GM21619 (cell line): ENCODE measurements around the gene IRF2BP1.

Source experiments
- ATAC-seq: cut with Tn5 transposase; IDR thresholded peaks from one replicate; pipeline ENCODE4 v1.9.1; 2021; ENCODE audit not compliant: unreplicated experiment

The IRF2BP1 gene

GRCh38 chr19:45863335-45863839 is 22.6 kb downstream of the IRF2BP1 start:
- ATAC-seq, result no peak

GRCh38 chr19:45862564-45863334 is 23.2 kb downstream of the IRF2BP1 start, which contains the start of gene SYMPK:
Gene SYMPK, minus strand, starts transcription at chr19:45863147. Its CDS starts 8,652 bp downstream, at chr19:45854495.
- ATAC-seq, result peak; percentile 86

DNA sequence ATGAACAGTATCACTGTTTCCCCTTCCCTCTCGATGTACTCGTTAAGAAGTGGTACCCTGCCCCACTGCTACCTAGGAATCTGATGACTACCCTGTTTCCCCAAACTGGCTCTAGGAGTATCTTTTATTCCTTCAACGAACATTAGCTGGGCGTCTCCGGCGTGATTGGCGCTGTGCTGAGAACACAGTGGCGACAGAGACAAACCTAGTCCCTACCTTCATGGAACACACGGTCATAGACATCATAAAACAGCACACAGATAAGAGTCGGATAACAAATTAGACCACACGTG is 23.7 kb downstream of the IRF2BP1 start:
- no peak for ATAC-seq

DNA sequence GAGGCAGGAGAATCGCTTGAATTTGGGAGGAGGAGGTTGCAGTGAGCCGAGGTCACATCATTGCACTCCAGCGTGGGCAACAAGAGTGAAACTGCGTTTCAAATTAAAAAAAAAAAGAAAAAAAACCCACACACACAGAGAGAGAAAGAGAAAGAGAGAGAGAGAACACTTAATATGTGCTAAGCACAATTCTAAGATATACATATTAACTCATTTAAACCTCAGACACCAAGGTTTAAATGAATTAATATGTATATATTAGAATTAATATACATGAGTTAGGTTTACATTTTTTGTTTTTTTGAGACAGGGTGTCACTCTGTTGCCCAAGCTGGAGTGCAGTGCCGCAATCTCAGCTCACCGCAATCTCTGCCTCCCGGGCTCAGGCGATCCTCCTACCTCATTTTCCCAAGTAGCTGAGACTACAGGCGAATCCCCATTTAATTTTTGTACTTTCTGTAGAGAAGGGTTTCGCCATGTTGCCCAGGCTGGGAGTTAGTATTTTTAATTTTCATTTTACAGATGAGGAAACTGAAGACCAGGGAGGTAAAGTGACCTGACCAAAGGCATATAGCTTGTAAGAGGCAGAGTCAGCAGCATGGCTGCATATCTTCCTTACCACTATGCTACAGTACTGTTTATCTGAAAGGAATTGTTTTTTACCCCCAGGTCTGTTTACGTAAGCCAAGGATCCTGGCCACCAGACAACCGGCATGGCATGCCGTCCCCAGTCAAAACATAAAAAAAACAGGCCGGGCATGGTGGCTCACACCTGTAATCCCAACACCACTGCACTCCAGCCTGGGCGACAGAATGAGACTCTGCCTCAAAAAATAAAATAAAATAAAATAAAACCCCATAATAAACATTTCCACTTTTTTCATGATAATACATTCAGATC is 25.3 kb downstream of the IRF2BP1 start:
- no peak for ATAC-seq

- ATAC-seq, result no peak
Measured at GRCh38 chr19:45854167-45854778, 31.7 kb downstream of the IRF2BP1 start.

DNA sequence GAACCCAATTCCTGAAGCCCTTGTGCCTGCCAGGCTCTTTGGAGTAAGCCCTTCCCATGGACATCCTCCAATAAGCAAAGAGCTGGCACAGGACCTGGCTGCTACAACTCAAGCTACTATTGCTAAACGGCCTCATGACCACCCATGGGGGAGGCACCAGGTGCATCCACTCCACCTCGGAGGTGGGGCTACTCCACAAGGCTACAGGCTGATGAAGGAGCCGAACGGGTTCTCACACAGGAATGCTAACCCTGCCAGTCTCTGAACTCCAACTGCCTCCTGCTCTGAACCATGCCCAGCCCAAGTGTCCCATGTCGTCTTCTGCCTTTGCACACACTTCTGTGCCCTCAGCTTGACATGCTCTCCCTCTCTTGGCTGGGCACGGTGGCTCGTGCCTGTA is 33.0 kb downstream of the IRF2BP1 start:
- no peak for ATAC-seq

- ATAC-seq, result no peak
Measured at GRCh38 chr19:45852145-45852750, 33.7 kb downstream of the IRF2BP1 start.

GRCh38 chr19:45848922-45849321 is 37.0 kb downstream of the IRF2BP1 start:
- ATAC-seq, result no peak

DNA sequence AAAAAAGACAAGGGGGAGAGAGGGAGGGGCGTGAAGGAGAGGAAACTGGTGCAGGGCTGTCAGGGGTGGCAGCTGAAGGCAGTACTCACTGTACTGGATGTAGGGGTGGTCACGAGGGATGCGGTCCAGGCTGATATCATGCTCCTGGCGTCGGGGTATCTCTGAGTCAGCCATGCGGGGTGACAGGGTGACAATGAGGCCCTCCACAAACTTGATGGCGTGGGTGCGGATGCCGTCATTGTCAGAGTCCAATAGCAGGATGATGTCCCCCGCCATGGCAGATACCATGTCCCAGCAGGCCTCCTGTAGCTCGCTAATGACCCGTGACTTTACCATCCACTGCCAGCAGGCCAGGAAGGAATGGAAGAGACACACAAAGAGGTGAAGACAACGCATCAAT is 38.3 kb downstream of the IRF2BP1 start:
- ATAC-seq, result no peak

GRCh38 chr19:45842198-45842597 is 43.7 kb downstream of the IRF2BP1 start:
- ATAC-seq, result no peak

GRCh38 chr19:45834970-45835369 is 51.0 kb downstream of the IRF2BP1 start:
- ATAC-seq, result no peak
